Psoas muscle (tissue), 8 donors: ENCODE measurements around the gene PPP6R2. TPM values are rescaled to one million over a fixed set of nuclear protein-coding genes. Genes with fewer than 3 reads are reported as not detected.

Source experiments
- ATAC-seq, 4 donors: fragments of 200-7000 bp; cut with Tn5 transposase; one replicate each; pipeline ENCODE4 v1.9.1; 2020; ENCODE audit warnings: moderate library complexity in 3 of 4, mild to moderate bottlenecking in 2 of 4
- DNase-seq, 2 donors: peaks; one replicate each; pipeline ENCODE4 v3.0.0-alpha.2; 2020
- H3K27ac ChIP-seq: fragments of 200-600 bp; one replicate; pipeline ENCODE4 v1.8.0; 2022
- H3K27me3 ChIP-seq, 3 donors: fragments of 200-600 bp in 1 of 3; one replicate each; pipeline versions ENCODE4 v1.6.1 to v1.8.0; 2013 to 2022; ENCODE audit warnings: low read length in 2 of 3, mild to moderate bottlenecking in 2 of 3, moderate library complexity in 1 of 3; ENCODE audit not compliant: insufficient read depth in 3 of 3
- H3K36me3 ChIP-seq, 2 donors: fragments of 200-600 bp in 1 of 2; one replicate each; pipeline versions ENCODE4 v1.6.1 to v1.8.0; 2013 to 2022; ENCODE audit warnings: low read depth in 1 of 2, mild to moderate bottlenecking in 1 of 2, moderate library complexity in 1 of 2; ENCODE audit not compliant: insufficient read depth in 1 of 2
- H3K4me1 ChIP-seq: fragments of 200-600 bp; one replicate; pipeline ENCODE4 v1.8.0; 2022
- H3K4me3 ChIP-seq: fragments of 200-600 bp; one replicate; pipeline ENCODE4 v1.8.0; 2022; ENCODE audit warnings: mild to moderate bottlenecking
- H3K9me3 ChIP-seq: fragments of 200-600 bp; one replicate; pipeline ENCODE4 v1.8.0; 2022
- WGBS, 3 donors: extraction: QIAGEN DNeasy Blood & Tissue Kit; methylation state at CpG; one replicate each; pipeline versions ENCODE4 v1.1.6 to v1.1.7; 2013; 5-methylcytosine and 5-hydroxymethylcytosine counted together
- intact Hi-C, 2 donors: fragments of 100-400 bp; cut with DNase I; formaldehyde crosslinking; loops; one replicate each; pipeline versions ENCODE4 v1.11.0 to v1.14.2; 2022
- polyA plus RNA-seq, 3 donors: library from polyadenylated mRNA; stranded (reverse); fragments of 200-250 nt; gene quantifications; one replicate each; pipeline ENCODE4 v1.2.3, GENCODE V29; 2013
- total RNA-seq, 4 donors: library from RNA; stranded (reverse); fragmentation: NEBNext Ultra II Directional in 2 of 4; extraction: Animal tissue kit (Norgen Biotek cat#: 25700) in 2 of 4; gene quantifications; one replicate each; pipeline versions ENCODE4 v1.2.1 to v1.2.4, GENCODE V29; 2021 to 2023
- TF ChIP-seq, protein P1 (sequence below): fragments of 200-600 bp; IDR thresholded peaks from one replicate; pipeline ENCODE4 v1.8.0; 2022; ENCODE audit warnings: antibody characterized with exemption
- donor health status: healthy with polysubstance abuse.
- donor health status: DM: no; HTN: no; CAD: no; lungs with moderate emphysema.
- donor health status: Bipolar disorder and iron deficiency.
- donor health status: healthy.
- donor health status: DM: yes; HTN: yes; CAD: no.
- donor health status: DM: no; HTN: no; CAD: no.
- donor health status: DM: no; HTN: no; CAD: no.
- donor health status: DM: yes; HTN: yes; CAD: no.

The PPP6R2 gene
- total and polyA plus RNA-seq, 7 donors: 31.6 to 48.2 (median 41.6) TPM

DNA sequence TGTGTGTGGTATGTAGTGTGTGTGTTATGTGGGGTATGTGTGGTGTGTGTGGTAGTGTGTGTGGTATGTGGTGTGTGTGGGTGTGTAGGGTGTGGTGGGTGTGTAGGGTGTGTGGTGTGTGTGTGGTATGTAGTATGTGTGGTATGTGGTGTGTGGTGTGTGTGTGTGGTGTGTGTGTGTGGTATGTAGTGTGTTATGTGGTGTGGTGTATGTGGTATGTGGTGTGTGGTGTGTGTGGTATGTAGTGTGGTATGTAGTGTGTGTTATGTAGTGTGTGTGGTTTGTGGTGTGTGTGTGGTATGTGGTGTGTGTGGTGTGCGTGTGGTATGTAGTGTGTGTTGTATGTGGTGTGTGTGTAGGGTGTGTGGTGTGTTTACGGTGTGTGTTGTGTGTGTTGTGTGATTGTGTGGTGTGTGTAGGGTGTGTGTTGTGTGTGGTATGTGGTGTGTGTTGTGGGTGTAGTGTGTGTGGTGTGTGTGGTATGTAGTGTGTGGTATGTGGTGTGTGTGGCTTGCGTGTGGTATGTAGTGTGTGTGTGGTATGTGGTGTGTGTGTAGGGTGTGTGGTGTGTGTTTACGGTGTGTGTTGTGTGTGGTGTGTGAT lies 4.2 kb upstream of the PPP6R2 start:
- ATAC-seq: no peak
- intact Hi-C loops: no loop called here
- WGBS, 3 donors: 92 to 99% (median 96%) methylated on average over 4 of the region's 4 CpGs

DNA sequence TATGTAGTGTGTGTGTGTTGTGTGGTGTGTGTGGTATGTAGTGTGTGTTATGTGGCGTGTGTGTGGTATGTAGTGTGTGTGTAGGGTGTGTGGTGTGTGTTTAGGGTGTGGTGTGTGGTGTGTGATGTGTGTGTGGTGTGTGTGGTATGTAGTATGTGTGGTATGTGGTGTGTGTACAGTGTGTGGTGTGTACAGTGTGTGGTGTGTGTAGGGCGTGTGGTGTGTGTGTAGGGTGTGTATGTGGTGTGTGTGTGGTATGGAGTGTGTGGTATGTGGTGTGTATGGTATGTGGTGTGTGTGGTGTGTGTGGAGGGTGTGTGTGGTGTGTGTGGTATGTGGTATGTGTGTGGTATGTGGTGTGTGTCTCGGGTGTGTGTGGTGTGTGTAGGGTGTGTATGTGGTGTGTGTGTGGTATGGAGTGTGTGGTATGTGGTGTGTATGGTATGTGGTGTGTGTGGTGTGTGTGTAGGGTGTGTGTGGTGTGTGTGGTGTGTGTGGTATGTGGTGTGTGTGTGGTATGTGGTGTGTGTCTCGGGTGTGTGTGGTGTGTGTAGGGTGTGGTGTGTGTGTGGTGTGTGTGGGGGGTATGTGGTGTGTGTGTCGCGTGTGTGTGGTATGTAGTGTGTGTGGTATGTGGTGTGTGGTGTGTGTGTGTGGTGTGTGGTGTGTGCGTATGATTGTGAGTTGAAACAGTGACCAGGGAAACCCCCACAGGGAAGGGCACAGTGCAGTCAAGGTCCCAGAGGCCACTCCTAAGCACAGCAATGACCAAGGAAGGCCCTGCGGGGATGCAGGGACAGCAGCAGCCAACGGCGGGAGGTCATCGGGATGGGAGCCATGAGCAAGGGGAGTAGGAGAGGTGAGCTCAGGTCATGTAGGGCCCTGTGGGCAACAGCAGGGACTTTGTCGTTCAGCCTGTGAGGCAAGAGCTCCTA lies 2.9 kb upstream of the PPP6R2 start:
- Histone ChIP-seq H3K4me3 (no peak overlapping the region), H3K27ac (no peak overlapping the region), H3K4me1 (peaks cover 5% of the 10 kb centered on the region), H3K36me3 (no peaks in the 10 kb centered on the region), H3K27me3 (no peaks in the 10 kb centered on the region), H3K9me3 (no peaks in the 10 kb centered on the region)
- DNase-seq: no peak
- intact Hi-C loops: loop anchor here in 1 of 2 donors (5.0 kb wide), 1 partner anchor 88 kb away; the partner anchor contains the start of gene HDAC10
- TF ChIP-seq, protein P1, sequence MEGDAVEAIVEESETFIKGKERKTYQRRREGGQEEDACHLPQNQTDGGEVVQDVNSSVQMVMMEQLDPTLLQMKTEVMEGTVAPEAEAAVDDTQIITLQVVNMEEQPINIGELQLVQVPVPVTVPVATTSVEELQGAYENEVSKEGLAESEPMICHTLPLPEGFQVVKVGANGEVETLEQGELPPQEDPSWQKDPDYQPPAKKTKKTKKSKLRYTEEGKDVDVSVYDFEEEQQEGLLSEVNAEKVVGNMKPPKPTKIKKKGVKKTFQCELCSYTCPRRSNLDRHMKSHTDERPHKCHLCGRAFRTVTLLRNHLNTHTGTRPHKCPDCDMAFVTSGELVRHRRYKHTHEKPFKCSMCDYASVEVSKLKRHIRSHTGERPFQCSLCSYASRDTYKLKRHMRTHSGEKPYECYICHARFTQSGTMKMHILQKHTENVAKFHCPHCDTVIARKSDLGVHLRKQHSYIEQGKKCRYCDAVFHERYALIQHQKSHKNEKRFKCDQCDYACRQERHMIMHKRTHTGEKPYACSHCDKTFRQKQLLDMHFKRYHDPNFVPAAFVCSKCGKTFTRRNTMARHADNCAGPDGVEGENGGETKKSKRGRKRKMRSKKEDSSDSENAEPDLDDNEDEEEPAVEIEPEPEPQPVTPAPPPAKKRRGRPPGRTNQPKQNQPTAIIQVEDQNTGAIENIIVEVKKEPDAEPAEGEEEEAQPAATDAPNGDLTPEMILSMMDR: no peak
- 73 to 80% (median 78%) methylated on average over 12 of the region's 12 CpGs for WGBS, 3 donors
- no peak for ATAC-seq

More for the DNA sequence above, 4.2 kb upstream of the PPP6R2 start:
- Histone ChIP-seq H3K4me1 (peaks cover 5% of the 10 kb centered on the region), H3K4me3 (no peak overlapping the region), H3K27ac (no peak overlapping the region), H3K36me3 (no peaks in the 10 kb centered on the region), H3K27me3 (no peaks in the 10 kb centered on the region), H3K9me3 (no peaks in the 10 kb centered on the region)
- TF ChIP-seq, protein P1: no peak
- no peak for DNase-seq

DNA sequence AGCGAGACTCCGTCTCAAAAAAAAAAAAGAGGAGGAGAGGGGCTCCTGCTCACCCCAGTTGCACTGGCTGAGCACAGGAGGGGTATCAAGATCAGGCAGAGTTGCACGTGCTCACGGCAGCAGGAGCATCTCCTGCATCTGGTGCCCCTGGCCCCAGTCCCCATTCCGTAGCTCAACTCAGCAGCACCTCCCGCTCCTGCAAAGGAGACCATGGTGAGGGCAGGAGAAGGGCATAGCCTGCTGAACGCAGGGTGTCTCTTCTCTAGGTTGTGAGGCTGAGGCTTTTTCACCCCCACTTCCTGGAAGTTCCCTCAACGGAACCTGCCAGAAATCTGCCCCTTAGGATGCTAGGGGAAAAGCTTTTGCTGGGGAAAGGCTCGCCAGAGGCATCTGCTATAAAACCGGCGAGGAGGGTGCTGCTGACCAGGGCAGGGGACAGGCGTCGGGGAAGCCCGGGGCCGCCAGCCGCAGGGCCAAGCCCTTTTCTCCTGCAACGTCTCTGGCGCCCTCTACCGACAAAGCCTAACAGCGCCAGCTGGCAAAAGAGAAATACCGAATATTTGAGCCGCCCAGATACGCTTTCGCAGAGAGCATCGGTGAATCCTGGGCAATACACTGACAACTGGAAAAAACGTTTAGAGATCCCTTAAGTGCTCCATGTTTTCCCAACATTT lies 1.0 kb upstream of the PPP6R2 start:
- peak; percentile 81 to 92 (median 86) for ATAC-seq
- H3K27ac ChIP-seq: peak overlapping the region; percentile 83
- TF ChIP-seq, protein P1: peak; percentile 92
- WGBS, 3 donors: 8 to 12% (median 9%) methylated on average over 24 to 26 of the region's 26 CpGs
- no peaks in the 10 kb centered on the region for H3K27me3 ChIP-seq
- H3K4me1 ChIP-seq: peaks cover 5% of the 10 kb centered on the region
- H3K36me3 ChIP-seq: no peaks in the 10 kb centered on the region
- peak overlapping the region; percentile 87 for H3K4me3 ChIP-seq
- intact Hi-C loops: loop anchor here in 1 of 2 donors (5.0 kb wide), 1 partner anchor 90 kb away; the partner anchor contains the start of gene HDAC10
- H3K9me3 ChIP-seq: no peaks in the 10 kb centered on the region
- DNase-seq: peak; percentile 89 to 94

DNA sequence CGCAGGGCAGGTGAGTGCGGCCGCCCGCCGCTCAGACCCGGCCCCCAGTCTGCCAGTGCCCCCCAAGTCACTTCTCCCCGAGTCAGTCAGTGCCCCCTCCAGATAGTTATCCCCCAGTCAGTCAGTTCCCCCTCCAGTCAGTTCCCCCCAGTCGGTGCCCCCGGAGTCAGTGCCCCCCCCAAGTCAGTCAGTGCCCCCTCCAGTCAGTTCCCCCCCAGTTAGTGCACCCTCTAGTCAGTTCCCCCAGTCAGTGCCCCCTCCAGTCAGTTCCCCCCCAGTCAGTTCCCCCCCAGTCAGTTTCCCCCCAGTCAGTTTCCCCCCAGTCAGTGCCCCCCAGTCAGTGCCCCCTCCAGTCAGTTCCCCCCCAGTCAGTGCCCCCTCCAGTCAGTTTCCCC lies 411 bp downstream of the PPP6R2 start:
- peak overlapping the region; percentile 87 for H3K4me3 ChIP-seq
- no peaks in the 10 kb centered on the region for H3K27me3 ChIP-seq
- no peaks in the 10 kb centered on the region for H3K9me3 ChIP-seq
- TF ChIP-seq, protein P1: no peak
- H3K36me3 ChIP-seq: no peaks in the 10 kb centered on the region
- peak overlapping the region; percentile 83 for H3K27ac ChIP-seq
- 0 to 7% (median 0%) methylated on average over 2 to 9 of the region's 9 CpGs for WGBS, 3 donors
- intact Hi-C loops: loop anchor here in 1 of 2 donors (5.0 kb wide), 1 partner anchor 91 kb away; the partner anchor contains the start of gene HDAC10
- peaks cover 5% of the 10 kb centered on the region for H3K4me1 ChIP-seq
- ATAC-seq (no peak), DNase-seq (no peak)
